HG02938 (cell line): ENCODE measurements around the gene F2.
"Not testable (repeated sequence)": the region's sequence is repeated elsewhere in the genome, so short reads cannot be mapped to it uniquely, and the experiment has no call there.

Experiments used
- ATAC-seq: cut with Tn5 transposase; IDR thresholded peaks from one replicate; pipeline ENCODE4 v1.9.1; 2021; ENCODE audit warnings: mild to moderate bottlenecking, moderate library complexity; ENCODE audit not compliant: unreplicated experiment

Gene F2

DNA sequence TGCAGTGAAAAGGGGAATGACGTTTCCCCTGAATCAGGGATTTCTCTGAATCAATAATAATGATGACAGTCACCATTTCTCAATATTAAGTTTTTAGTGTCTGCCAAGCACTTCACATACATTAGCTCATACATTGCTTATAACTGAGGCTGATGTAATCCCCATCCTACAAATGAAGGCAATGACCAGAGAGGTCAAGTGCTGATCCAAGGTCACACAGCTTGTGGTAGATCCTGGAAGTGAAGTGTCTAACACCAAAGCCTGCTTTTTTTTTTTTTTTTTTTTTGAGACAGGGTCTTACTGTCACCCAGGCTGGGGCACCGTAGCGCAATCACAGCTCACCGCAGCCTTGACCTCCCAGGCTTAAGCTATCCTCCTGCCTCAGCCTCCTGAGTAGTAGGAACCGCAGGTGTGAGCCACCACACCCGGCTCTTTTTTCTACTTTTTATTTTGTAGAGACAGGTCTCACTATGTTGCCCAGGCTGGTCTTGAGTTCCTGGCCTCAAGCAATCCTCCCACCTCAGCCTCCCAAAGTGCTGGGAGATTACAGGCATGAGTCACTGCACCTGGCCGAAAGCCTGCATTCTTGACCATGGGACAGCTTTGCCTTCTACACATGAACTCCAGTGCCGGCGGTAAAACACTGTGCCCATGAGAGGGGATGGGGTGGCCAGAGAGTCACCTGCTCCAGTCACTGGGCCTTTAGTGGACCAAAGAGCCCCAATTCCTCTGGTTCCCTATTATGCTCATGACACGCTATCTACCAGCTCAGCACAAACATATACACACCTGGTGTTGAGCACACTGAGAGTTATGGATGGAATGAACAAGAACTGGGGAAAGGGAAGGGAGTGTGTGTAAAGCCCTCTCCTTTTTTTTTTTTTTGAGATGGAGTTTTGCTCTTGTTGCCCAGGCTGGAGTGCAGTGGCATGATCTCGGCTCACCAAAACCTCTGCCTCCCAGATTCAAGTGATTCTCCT lies 36.0 kb upstream of the F2 start:
- no peak for ATAC-seq

DNA sequence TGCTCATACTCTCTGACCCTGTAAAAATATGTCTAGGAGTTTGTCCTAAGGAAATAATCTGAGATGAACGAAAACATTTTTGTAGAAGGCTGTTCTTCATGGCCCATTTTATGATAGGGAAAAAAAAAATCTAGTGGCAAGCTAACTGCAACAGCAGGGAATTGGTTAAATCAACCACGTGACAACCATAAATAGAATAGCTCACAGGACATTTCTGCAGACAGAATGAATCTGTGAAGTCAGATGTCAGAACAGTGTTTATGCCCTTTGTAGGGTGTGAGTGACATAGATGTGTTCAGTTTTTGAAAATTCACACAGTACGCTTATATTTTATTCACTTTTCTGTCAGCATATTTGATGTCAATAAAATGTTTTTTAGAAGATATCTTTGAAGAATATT lies 34.6 kb upstream of the F2 start:
- no peak for ATAC-seq

DNA sequence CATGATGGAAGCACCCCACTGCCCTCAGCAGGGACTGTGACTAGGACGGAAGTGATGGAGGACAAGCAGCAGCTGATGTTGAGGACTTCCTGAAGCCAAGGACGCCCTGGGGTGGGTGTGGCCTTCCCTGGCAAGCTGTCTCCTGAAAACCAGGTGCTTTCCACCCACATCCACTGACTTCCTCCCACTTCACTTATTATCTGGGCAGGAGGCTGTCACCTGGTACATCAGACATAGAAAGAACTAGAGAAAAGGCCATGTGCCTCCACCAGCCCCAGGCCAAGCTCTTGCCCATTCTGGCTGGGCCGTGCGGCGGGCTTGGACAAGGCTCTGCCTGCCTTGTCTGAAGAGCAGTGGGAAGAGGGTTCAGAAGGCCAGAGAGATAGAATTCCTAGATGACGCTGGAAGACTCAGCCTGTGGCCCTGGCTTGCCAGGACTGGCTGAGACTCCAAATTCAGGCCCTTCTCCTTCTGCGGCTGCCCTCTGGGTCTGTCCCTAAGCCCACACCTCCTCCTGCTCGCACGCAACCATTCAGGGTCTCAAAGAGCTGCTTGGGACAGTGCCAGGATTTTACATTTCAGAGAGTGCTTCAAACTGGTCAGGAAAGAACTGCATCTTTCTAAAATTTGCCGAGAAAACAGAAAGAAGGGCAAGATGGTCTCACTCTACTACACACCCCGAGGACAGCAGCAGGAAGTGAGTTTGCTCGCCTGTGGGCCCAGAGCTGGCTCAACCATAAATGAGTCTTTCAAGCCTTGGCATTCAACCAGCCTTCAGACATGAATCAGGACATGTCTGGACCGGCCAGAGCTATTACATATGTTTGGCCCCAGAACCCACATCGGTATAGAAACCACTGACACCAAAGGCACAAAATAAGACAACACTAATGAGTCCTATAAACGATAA lies 31.9 kb upstream of the F2 start:
- no peak for ATAC-seq

DNA sequence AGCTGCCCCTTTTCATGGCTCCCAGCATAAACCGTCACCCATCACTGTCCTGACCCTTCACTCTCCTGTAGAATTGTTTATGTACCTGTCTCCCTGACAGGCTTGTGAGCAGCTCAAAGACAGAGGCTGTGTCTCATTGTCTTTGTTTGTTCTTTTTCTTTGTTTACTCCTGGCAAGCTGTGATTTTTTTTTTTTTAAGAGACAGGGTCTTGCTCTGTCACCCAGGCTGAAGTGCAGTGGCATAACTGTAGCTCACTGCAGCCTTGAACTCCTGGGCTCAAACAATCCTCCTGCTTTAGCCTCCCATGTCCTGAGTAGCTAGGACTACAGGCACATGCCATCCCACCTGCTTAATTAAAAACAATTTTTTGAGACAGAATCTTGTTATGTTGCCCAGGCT lies 28.3 kb upstream of the F2 start:
- no peak for ATAC-seq

DNA sequence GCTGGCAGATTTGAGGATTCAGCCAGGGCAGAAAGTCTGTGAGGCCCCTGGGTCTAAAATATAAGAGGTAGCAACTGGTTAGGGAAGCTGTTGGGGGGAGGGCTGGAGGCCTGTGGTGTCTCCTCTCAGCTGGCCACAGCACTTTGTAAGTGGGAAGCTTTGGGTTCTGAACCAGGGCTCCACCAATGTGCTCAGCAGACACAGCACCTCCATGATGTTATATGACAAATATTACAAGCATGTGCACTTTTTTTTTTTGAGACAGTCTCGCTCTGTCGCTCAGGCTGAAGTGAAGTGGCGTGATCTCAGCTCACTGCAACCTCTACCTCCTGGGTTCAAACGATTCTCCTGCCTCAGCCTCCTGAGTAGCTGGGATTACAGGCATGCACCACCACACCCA lies 26.6 kb upstream of the F2 start:
- ATAC-seq = no peak

DNA sequence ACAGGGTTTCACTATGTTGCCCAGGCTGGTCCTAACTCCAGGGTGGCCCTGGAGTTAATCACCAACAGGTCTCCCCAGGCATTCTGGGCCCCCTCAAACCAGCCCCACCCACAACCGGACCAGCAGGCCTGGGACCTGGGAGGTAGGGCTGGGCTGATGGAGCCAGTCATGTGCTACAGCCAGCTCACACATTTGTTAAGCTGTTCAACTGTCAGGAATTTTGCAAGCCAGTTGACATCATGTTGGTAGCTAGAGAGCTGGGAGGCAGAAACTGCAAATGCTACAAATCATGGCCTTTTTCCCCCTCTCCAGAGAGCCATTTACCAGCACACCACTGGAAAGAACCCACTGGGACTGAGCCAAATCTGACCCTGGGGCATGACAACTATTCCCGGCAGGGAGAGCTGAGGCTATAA lies 25.4 kb upstream of the F2 start:
- no peak for ATAC-seq

DNA sequence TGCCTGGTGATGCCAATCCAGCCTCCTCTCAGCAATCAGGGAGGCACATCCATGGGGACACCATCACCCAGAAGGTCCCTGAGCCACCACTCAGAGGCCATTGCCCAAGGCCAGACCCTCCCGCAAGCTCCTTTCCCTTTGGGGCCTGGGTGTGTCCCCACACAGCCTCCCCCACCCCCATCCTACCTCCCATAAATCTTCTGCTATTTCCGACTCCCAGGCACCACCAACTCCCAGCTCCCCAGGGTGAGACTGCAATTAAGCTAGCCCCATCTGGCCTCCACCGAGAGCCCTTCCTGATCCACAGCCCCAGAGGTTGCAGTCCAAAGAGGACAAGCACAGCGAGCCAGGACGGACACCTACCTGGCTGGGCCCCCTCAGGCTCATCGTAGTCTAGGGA lies 24.9 kb upstream of the F2 start:
- no peak for ATAC-seq

DNA sequence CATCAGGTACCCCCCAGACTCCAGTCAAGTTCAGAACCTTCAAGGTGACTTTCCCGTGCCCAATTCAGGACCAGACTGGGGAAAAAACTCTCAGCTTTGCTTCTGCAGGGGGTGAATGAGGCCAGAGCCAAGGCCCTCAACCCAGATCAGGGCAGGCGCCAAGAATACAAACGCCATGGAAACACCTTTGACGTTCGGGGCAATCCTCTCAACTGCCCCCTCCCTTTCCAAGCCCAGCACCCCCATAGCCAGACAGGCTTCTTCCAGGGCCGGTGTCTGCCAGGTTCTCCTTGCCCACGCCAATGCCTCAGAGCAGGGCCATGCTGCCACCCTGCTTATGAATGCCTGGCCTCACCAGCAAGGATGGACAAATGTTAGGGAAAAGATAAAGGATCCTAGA lies 24.4 kb upstream of the F2 start:
- no peak for ATAC-seq

DNA sequence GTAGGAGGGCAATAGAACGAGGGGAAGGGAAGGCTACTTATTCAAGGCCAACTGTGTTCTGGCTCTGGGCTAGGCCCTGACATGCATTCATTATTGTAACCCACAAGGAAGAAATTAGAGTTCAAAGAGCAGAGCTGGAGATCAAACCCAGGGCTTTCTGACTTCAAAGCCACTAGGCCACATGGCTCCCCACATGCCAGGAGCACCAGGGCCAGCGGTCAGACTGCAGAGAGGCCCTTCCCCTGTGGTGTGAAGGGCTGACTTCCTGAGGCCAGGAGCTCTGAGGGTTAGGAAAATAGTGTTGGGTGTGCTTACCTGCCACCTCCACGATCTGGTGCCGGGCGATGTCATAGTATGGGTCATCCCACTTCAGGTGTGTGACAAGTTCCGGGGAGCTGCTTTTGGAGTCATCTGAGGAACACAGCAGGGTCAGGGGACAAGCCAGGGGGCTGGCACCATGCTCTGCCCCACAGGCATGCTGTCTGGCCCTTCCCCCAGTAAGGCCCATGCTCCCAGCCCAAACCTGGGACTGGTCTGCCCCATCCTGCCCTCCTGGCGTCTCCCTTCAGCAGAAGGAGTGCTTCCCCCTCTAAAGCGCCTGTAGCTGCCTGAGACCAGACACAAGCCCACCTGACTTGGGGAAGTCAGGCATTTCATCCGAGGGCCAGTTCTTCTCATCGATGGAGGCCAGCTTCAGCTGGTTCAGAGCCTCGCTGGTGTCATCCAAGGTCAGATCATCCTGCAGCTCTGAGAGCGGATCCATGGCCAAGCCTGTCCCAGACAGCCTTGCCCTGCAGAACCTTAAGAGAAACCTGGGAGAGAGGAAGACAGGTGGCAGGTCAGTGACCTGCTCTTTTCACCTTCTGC lies 23.4 kb upstream of the F2 start:
- ATAC-seq = no peak

DNA sequence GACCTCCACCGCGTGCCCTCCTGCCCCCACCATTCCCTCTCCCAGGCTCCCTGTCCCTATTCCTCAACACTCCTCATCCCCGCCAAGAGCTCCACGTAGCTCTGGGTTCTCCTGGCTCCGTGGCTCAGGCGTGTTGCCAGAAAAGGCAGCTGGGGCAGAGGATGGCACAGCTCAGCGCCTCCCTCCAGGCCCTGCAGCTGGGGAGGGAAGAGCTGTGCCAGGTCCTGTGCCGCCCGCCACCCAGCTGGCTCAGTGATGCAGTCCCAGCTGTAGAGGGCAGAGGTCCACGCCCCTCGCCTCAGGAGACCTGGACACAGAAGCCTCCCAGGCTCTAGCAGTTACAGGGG lies 22.8 kb upstream of the F2 start:
- no peak for ATAC-seq

DNA sequence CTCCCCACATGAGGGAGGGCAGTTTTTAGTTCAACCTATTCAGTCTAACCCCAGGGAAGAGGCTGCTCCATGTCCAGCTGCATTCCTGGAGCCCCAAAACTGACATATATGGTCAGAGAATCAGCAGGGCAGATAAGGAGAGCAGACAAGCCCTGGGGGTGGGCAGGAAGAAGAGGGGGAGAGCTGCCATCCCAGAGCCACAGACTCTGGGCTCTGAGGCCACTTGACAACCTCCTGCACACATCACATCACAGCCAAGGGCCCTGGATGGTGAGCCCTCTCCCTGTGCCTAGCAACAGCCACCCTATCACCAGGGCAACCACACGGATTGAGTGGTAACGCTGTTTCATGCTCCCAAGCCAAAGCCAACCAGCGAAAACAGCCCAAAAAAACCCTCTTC lies 21.7 kb upstream of the F2 start:
- ATAC-seq = no peak

DNA sequence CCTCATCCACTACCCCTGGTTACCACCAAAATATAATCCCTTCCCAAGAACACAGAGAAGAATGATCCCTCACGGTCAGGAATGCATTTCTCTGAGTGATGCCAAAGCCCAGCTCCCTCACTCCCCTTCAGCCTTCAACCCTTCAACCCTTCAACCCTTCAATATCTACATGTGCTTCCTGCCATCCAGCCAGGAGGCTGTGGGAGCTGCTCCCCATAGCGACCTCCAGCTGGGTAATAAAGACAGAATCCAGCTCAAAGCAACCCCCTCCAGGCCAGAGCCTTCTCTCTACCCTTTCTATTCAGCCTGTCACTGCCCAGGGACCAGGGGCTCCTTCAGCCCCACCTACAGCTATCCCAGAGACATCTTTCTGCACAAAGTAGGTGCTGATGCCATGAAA lies 21.3 kb upstream of the F2 start:
- no peak for ATAC-seq

DNA sequence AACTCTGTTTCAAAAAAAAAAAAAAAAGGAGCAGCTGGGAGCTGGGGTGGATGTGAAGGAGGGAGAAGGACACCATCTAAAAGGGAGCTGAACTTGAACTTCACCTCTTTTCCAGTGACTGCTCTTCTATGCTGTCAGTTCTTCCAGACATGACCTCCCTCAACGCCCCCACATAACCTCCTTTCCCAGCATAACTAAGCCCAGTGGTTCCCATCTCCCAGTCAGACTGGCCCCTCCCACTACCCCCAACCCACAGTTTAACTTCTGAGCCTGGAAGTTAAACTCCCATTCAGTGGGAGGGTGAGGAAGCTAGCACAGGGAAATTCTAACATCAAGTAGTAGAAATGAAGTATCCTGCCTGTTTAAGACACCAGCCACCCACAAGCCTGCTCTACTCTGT lies 20.4 kb upstream of the F2 start:
- ATAC-seq = no peak

DNA sequence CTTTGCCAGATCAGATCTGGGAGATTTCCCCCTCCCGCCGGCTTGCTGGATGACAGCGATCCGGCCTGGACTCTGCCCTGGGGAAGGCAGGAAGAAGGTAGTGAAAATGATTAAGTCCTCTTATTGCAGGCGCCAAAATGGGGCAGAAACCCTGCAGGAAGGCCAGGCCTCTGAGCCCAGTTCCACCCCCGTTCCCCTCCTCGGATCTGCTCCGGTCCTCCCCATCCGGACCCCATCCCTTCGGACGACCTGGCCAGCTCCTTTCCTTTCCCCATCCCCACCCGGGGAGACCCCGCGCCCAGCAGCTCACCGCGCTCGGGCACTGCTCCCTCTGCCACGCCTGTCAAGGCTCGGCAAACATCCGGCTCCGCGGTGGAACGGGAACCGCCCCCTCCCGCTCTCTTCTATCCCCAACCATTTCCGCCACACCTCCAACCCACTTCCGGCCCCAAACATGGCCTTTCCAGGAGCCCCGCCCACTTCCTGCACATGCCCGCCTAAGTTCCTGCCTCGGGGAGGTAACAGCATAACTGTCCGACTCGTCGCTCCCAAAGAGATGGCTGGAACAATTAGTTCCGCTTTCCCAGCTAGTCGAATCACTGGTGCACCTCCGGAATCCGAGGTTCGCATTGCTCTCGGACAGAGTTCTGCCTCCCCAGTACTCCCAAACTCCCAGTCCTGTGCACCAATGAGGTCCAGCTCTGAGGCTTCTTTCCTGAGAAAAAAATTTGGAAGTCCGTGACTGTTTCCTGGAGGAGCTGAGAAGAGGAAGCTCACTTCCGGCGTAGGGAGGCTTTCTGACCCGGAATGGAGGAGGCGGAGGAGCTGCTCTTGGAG lies 18.6 kb upstream of the F2 start, which contains the start of the genes ARHGAP1 and ZNF408:
TSS of gene ARHGAP1 (minus strand) at position 379 of the 837 bp plus-strand sequence. CDS start 4,512 bp downstream, outside the sequence.
TSS of gene ZNF408 (plus strand) at position 791 of the 837 bp plus-strand sequence. CDS start at position 808, 17 bp downstream.
- ATAC-seq = peak; percentile 86

DNA sequence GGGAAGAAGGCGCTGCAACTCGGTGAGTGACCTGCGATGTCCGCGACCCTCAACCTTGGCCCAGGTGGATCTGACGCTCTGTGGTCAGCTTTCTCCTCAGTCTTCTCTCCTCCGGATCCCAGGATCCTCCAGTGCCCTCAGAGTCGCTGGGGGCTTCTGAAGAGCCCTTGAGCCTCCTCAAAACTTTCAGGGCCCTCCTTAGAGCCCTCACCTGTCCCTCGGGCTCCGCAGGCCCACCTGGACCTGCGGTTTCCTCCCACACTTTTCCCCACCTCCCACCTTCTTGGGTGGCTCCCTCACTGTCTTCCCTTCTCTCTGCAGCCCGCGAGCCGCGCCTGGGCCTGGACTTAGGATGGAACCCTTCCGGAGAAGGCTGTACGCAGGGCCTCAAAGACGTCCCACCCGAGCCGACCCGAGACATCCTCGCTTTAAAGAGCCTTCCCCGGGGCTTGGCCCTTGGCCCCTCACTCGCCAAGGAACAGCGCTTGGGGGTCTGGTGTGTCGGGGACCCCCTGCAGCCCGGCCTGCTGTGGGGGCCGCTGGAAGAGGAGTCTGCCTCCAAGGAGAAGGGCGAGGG lies 17.8 kb upstream of the F2 start:
- peak; percentile 11 for ATAC-seq

DNA sequence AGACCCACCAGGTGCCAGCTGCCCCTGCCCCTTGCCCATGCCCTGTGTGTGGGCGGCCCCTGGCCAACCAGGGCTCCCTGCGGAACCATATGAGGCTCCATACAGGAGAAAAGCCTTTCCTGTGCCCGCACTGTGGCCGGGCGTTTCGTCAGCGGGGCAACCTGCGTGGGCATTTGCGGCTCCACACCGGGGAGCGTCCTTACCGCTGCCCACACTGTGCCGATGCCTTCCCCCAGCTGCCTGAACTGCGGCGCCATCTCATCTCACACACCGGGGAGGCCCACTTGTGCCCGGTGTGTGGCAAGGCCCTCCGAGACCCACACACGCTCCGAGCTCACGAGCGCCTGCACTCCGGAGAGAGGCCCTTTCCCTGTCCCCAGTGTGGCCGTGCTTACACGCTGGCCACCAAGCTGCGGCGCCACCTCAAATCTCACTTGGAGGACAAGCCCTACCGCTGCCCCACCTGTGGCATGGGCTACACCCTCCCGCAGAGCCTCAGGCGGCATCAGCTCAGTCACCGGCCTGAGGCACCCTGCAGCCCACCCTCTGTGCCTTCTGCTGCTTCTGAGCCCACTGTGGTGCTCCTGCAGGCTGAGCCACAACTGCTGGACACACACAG lies 13.8 kb upstream of the F2 start:
- no peak for ATAC-seq

DNA sequence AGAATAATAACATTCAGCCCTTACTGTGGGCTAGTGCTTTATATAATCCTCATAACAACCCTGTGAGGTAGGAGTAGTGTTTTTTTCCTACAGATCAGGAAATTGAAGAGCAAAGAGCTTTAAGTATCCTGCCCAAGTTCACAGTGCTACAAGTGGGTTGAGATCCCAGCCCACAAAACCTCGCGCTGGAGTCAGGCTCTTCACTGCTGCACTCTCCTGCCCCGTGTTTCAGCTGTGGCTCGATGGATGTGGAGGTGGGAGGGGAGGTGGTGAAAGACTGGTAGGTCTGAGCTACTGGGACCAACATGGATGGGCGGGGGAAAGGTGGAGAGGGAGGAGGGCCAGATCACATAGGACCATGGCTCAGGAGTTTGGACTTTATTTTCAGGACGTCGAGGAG lies 12.1 kb upstream of the F2 start:
- no peak for ATAC-seq

DNA sequence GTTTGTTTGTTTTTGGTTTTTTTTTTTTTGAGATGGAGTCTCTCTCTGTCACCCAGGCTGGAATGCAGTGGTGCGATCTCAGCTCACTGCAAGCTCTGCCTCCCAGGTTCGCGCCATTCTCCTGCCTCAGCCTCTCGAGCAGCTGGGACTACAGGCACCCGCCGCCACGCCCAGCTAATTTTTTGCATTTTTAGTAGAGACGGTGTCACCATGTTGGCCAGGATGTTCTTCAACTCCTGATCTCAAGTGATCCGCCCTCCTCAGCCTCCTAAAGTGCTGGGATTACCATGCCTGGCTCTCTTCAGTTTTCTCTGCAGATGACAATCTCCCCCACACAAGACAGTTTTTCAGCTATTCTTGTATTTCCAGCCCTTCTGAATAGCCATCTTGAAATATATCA lies 9.7 kb upstream of the F2 start:
- ATAC-seq = not testable (repeated sequence)

DNA sequence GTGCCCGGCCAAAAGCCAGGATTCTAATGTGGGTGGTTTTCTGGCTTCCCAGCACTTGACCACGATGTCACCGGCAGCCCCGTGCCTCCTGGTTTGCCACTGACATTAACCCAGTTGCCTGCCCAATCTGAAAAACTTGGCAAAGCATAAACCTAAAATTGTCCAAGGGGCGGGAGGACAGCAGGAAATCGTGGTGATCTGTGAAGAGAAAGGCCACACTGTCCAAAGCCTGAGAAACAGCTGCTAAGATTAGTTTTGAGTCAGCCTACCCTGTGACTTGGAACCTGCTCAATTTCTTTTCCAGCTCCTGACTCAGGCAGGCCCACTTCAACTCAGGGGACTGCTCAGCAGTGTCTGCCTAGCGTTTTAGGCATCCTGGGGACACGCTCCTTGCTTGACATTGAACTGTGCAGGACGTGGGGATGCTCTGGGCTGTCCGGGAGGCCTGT lies 8.2 kb upstream of the F2 start:
- no peak for ATAC-seq
